HepG2 (cell line): Measurements from ENCODE around the gene VSX1. TPM values are rescaled to one million over a fixed set of nuclear protein-coding genes. Genes with fewer than 3 reads are reported as not detected.

Experiments used
- HOXA9 ChIP-seq: sonication (generic); formaldehyde crosslinking; IDR thresholded peaks from 2 replicates; pipeline ENCODE4 v1.8.1; 2022; ENCODE audit warnings: missing genetic modification reagents, mild to moderate bottlenecking, moderate library complexity, borderline replicate concordance
- JARID2 ChIP-seq: sonication (generic); formaldehyde crosslinking; IDR thresholded peaks from 2 replicates; pipeline ENCODE4 v1.8.1; 2023; ENCODE audit warnings: missing genetic modification reagents, inconsistent platforms; ENCODE audit not compliant: insufficient replicate concordance
- NR2C2 ChIP-seq: sonication (generic); formaldehyde crosslinking; IDR thresholded peaks from 2 replicates; pipeline ENCODE4 v1.4.0; 2020; ENCODE audit warnings: missing genetic modification reagents, mild to moderate bottlenecking, moderate library complexity, borderline replicate concordance
- RFXAP ChIP-seq: sonication (generic); formaldehyde crosslinking; IDR thresholded peaks from 2 replicates; pipeline ENCODE4 v1.4.0; 2020; ENCODE audit warnings: missing genetic modification reagents, borderline replicate concordance
- ZNF138 ChIP-seq: sonication (generic); formaldehyde crosslinking; IDR thresholded peaks from 2 replicates; pipeline ENCODE4 v1.5.0; 2020; ENCODE audit warnings: mild to moderate bottlenecking, low read depth, missing genetic modification reagents
- ZNF207 ChIP-seq: fragments of 450-650 bp; IDR thresholded peaks from 2 replicates; pipeline ENCODE4 v1.6.1; 2016; ENCODE audit warnings: antibody characterized with exemption, borderline replicate concordance
- ZNF296 ChIP-seq: sonication (generic); formaldehyde crosslinking; conservative IDR thresholded peaks from 2 replicates; pipeline ENCODE4 v1.5.0; 2020; ENCODE audit warnings: mild to moderate bottlenecking, missing genetic modification reagents
- ZNF3 ChIP-seq: IDR thresholded peaks from 2 replicates; pipeline ENCODE4 v1.7.0; 2017; ENCODE audit warnings: inconsistent platforms
- ZNF317 ChIP-seq: sonication (generic); formaldehyde crosslinking; IDR thresholded peaks from 2 replicates; pipeline ENCODE4 v1.5.0; 2020; ENCODE audit warnings: mild to moderate bottlenecking, missing genetic modification reagents
- ZNF451 ChIP-seq: sonication (generic); formaldehyde crosslinking; IDR thresholded peaks from 2 replicates; pipeline ENCODE4 v1.5.0; 2020; ENCODE audit warnings: mild to moderate bottlenecking, missing genetic modification reagents
- ZNF556 ChIP-seq: sonication (generic); formaldehyde crosslinking; IDR thresholded peaks from 2 replicates; pipeline ENCODE4 v1.4.0; 2020; ENCODE audit warnings: mild to moderate bottlenecking, missing genetic modification reagents, borderline replicate concordance
- polyA plus RNA-seq, 8 experiments: library from polyadenylated mRNA; depleted of rRNA in 3 of 8; stranded (reverse) in 7 of 8; unstranded in 1 of 8; fragments of >200 nt; fragmentation: Illumina TruSeq in 4 of 8; extraction: Trizol in 4 of 8; gene quantifications; 2 replicates each; pipeline versions ENCODE4 v1.2.1 to v1.2.3, GENCODE V29; 2011 to 2016; ENCODE audit warnings: low read depth in 4 of 8, missing spikeins in 1 of 8, mixed read lengths in 1 of 8; ENCODE audit not compliant: insufficient read depth in 1 of 8
- total RNA-seq, 5 experiments: library from RNA; depleted of rRNA; stranded (reverse); fragments of >200 nt; fragmentation: Illumina TruSeq; extraction: Trizol; gene quantifications; 2 replicates each; pipeline ENCODE4 v1.2.3, GENCODE V29; 2016; ENCODE audit warnings: low read depth in 1 of 5
- TF ChIP-seq, protein P1 (sequence below): sonication (generic); formaldehyde crosslinking; IDR thresholded peaks from 2 replicates; pipeline ENCODE4 v1.4.0; 2020; ENCODE audit warnings: mild to moderate bottlenecking, missing genetic modification reagents
- TF ChIP-seq, protein P2 (sequence below): sonication (generic); formaldehyde crosslinking; IDR thresholded peaks from 2 replicates; pipeline ENCODE4 v1.8.1; 2023; ENCODE audit warnings: mild to moderate bottlenecking, missing genetic modification reagents
- TF ChIP-seq, protein P3 (sequence below): sonication (generic); formaldehyde crosslinking; IDR thresholded peaks from 2 replicates; pipeline ENCODE4 v1.4.0; 2020; ENCODE audit warnings: mild to moderate bottlenecking, missing genetic modification reagents
- TF ChIP-seq, protein P4 (sequence below): sonication (generic); formaldehyde crosslinking; IDR thresholded peaks from 2 replicates; pipeline ENCODE4 v1.4.0; 2020; ENCODE audit warnings: missing genetic modification reagents

Gene VSX1
- total and polyA plus RNA-seq, 2 of the 13 experiments (the other 11 are each of a cell fraction or from before 2014, with no cell fraction given), result 0.04 TPM; not detected in 1

DNA sequence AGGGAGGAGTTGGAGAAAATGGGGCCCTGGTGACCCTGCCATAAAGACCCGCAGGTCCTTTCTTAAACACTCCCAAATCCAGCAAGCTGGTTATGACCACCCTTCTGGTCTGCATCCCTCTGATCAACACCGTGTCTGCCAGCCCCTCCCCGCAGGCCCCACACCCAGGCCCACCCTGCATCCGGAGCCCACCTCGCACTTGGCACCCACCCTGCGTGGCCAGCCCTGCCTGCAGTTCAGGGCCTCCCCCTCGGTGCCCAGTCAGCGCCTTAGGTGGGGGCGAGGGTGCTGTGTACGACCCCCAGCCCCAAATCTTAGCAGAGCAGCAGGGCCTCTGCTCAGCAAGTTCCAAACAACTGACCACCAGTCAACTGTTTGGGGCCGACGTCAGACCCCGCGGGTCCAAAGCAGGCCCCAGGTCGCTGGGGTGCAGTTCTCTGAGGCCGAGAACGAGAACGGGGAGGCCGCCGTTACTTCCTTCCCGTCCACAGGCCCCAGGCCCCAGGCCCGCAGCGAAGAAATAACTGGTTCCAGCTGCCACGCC is 25.2 kb downstream of the VSX1 start (continued):
- TF ChIP-seq, protein P1, sequence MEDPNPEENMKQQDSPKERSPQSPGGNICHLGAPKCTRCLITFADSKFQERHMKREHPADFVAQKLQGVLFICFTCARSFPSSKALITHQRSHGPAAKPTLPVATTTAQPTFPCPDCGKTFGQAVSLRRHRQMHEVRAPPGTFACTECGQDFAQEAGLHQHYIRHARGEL (CRISPR knock-in tag), result no peak
- TF ChIP-seq HOXA9 (CRISPR knock-in tag) (no peak), RFXAP (no peak), ZNF451 (CRISPR knock-in tag) (0 out of 2 replicates have a peak, but pooled peaks have one; percentile 63), ZNF556 (CRISPR knock-in tag) (no peak), ZNF317 (0 out of 2 replicates have a peak, but pooled peaks have one; percentile 25), ZNF296 (CRISPR knock-in tag) (no peak), ZNF3 (CRISPR knock-in tag) (no peak), ZNF207 (no peak), NR2C2 (CRISPR knock-in tag) (no peak), ZNF138 (CRISPR knock-in tag) (no peak), JARID2 (no peak)
- TF ChIP-seq, protein P2, sequence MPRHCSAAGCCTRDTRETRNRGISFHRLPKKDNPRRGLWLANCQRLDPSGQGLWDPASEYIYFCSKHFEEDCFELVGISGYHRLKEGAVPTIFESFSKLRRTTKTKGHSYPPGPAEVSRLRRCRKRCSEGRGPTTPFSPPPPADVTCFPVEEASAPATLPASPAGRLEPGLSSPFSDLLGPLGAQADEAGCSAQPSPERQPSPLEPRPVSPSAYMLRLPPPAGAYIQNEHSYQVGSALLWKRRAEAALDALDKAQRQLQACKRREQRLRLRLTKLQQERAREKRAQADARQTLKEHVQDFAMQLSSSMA (CRISPR knock-in tag), result no peak
- TF ChIP-seq, protein P3, sequence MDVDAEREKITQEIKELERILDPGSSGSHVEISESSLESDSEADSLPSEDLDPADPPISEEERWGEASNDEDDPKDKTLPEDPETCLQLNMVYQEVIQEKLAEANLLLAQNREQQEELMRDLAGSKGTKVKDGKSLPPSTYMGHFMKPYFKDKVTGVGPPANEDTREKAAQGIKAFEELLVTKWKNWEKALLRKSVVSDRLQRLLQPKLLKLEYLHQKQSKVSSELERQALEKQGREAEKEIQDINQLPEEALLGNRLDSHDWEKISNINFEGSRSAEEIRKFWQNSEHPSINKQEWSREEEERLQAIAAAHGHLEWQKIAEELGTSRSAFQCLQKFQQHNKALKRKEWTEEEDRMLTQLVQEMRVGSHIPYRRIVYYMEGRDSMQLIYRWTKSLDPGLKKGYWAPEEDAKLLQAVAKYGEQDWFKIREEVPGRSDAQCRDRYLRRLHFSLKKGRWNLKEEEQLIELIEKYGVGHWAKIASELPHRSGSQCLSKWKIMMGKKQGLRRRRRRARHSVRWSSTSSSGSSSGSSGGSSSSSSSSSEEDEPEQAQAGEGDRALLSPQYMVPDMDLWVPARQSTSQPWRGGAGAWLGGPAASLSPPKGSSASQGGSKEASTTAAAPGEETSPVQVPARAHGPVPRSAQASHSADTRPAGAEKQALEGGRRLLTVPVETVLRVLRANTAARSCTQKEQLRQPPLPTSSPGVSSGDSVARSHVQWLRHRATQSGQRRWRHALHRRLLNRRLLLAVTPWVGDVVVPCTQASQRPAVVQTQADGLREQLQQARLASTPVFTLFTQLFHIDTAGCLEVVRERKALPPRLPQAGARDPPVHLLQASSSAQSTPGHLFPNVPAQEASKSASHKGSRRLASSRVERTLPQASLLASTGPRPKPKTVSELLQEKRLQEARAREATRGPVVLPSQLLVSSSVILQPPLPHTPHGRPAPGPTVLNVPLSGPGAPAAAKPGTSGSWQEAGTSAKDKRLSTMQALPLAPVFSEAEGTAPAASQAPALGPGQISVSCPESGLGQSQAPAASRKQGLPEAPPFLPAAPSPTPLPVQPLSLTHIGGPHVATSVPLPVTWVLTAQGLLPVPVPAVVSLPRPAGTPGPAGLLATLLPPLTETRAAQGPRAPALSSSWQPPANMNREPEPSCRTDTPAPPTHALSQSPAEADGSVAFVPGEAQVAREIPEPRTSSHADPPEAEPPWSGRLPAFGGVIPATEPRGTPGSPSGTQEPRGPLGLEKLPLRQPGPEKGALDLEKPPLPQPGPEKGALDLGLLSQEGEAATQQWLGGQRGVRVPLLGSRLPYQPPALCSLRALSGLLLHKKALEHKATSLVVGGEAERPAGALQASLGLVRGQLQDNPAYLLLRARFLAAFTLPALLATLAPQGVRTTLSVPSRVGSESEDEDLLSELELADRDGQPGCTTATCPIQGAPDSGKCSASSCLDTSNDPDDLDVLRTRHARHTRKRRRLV (CRISPR knock-in tag), result no peak; the same call in 1 of the 2 replicates
- TF ChIP-seq, protein P4, sequence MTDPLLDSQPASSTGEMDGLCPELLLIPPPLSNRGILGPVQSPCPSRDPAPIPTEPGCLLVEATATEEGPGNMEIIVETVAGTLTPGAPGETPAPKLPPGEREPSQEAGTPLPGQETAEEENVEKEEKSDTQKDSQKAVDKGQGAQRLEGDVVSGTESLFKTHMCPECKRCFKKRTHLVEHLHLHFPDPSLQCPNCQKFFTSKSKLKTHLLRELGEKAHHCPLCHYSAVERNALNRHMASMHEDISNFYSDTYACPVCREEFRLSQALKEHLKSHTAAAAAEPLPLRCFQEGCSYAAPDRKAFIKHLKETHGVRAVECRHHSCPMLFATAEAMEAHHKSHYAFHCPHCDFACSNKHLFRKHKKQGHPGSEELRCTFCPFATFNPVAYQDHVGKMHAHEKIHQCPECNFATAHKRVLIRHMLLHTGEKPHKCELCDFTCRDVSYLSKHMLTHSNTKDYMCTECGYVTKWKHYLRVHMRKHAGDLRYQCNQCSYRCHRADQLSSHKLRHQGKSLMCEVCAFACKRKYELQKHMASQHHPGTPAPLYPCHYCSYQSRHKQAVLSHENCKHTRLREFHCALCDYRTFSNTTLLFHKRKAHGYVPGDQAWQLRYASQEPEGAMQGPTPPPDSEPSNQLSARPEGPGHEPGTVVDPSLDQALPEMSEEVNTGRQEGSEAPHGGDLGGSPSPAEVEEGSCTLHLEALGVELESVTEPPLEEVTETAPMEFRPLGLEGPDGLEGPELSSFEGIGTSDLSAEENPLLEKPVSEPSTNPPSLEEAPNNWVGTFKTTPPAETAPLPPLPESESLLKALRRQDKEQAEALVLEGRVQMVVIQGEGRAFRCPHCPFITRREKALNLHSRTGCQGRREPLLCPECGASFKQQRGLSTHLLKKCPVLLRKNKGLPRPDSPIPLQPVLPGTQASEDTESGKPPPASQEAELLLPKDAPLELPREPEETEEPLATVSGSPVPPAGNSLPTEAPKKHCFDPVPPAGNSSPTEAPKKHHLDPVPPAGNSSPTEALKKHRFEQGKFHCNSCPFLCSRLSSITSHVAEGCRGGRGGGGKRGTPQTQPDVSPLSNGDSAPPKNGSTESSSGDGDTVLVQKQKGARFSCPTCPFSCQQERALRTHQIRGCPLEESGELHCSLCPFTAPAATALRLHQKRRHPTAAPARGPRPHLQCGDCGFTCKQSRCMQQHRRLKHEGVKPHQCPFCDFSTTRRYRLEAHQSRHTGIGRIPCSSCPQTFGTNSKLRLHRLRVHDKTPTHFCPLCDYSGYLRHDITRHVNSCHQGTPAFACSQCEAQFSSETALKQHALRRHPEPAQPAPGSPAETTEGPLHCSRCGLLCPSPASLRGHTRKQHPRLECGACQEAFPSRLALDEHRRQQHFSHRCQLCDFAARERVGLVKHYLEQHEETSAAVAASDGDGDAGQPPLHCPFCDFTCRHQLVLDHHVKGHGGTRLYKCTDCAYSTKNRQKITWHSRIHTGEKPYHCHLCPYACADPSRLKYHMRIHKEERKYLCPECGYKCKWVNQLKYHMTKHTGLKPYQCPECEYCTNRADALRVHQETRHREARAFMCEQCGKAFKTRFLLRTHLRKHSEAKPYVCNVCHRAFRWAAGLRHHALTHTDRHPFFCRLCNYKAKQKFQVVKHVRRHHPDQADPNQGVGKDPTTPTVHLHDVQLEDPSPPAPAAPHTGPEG (CRISPR knock-in tag), result no peak
